Neutrophil (primary cell): Measurements from ENCODE around the gene C2CD3.

Experiments used
- H3K27ac ChIP-seq: fragments of 200-600 bp; sonication (generic); 2 replicates; pipeline ENCODE4 v1.5.1; 2016; ENCODE audit warnings: mild to moderate bottlenecking, moderate library complexity
- H3K27me3 ChIP-seq: fragments of 200-600 bp; sonication (generic); 2 replicates; pipeline ENCODE4 v1.6.0; 2016; ENCODE audit warnings: mild to moderate bottlenecking
- H3K36me3 ChIP-seq: fragments of 200-600 bp; sonication (generic); 2 replicates; pipeline ENCODE4 v1.5.1; 2017
- H3K4me1 ChIP-seq, 2 experiments: fragments of 200-600 bp in 1 of 2; sonication (generic) in 1 of 2; 1 replicate in 1 of 2; 2 replicates in 1 of 2; pipeline versions ENCODE4 v1.5.1 to v1.6.1; 2013 to 2016; ENCODE audit warnings: low read depth in 1 of 2, low read length in 1 of 2, mild to moderate bottlenecking in 1 of 2, moderate library complexity in 1 of 2; ENCODE audit not compliant: control insufficient read depth in 1 of 2, insufficient read depth in 1 of 2
- H3K4me3 ChIP-seq, 2 experiments: fragments of 200-600 bp in 1 of 2; sonication (generic) in 1 of 2; 1 replicate in 1 of 2; 2 replicates in 1 of 2; pipeline ENCODE4 v1.5.1; 2013 to 2016; ENCODE audit warnings: low read depth in 1 of 2, low read length in 1 of 2, mild to moderate bottlenecking in 1 of 2, moderate library complexity in 1 of 2
- H3K9me3 ChIP-seq: fragments of 200-600 bp; sonication (generic); 2 replicates; pipeline ENCODE4 v1.5.1; 2016
- TF ChIP-seq, protein P1 (sequence below): fragments of 200-600 bp; sonication (generic); IDR thresholded peaks from 2 replicates; pipeline ENCODE4 v1.5.1; 2016; ENCODE audit warnings: antibody characterized with exemption

C2CD3 gene

DNA sequence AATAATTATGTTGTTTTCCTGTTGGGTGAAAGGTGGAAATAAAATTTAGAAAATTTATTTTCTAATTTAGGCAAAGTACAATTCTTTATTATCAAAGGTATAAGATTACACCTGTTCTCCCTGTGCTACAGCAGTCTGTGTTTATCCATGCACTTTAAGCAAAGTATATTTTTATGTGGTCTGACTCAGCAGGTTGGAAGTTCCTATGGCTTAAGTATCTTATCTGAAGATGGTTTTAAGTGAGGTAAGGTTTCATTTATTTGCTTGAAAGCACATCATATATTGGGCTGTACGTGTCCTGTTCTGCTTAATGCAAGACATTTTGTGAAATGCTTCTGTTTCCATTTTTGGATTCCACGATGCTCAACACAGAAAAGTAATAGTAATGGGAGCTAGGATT is 14.9 kb upstream of the C2CD3 start:
- H3K36me3 ChIP-seq, result no peaks in the 10 kb centered on the region
- no peak overlapping the region for H3K4me3 ChIP-seq
- no peaks in the 10 kb centered on the region for H3K27me3 ChIP-seq
- H3K27ac ChIP-seq, result no peak overlapping the region
- TF ChIP-seq, protein P1, sequence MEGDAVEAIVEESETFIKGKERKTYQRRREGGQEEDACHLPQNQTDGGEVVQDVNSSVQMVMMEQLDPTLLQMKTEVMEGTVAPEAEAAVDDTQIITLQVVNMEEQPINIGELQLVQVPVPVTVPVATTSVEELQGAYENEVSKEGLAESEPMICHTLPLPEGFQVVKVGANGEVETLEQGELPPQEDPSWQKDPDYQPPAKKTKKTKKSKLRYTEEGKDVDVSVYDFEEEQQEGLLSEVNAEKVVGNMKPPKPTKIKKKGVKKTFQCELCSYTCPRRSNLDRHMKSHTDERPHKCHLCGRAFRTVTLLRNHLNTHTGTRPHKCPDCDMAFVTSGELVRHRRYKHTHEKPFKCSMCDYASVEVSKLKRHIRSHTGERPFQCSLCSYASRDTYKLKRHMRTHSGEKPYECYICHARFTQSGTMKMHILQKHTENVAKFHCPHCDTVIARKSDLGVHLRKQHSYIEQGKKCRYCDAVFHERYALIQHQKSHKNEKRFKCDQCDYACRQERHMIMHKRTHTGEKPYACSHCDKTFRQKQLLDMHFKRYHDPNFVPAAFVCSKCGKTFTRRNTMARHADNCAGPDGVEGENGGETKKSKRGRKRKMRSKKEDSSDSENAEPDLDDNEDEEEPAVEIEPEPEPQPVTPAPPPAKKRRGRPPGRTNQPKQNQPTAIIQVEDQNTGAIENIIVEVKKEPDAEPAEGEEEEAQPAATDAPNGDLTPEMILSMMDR, result no peak
- no peaks in the 10 kb centered on the region for H3K9me3 ChIP-seq
- no peaks in the 10 kb centered on the region for H3K4me1 ChIP-seq

DNA sequence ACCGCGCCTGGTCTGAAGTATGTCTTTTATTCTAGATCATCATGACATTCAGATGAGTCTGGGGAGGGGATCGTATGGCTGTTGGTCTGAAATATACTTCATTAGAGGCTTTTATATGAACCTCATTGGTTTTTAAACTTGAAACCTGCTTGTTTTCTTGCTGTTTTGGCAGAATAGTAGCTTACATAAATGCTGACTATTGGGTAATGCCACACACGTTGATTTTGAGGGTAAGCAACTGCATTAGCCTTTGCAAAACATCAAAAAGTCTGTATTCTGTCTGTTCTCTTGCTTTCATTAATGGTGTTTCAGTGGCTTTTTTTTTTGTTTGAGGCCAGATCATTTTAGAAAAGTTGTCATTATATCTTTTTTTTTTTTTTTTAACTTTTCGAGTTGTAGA is 14.5 kb upstream of the C2CD3 start:
- Histone ChIP-seq H3K4me3 (no peak overlapping the region), H3K4me1 (no peaks in the 10 kb centered on the region), H3K9me3 (no peaks in the 10 kb centered on the region), H3K27me3 (no peaks in the 10 kb centered on the region), H3K27ac (no peak overlapping the region), H3K36me3 (no peaks in the 10 kb centered on the region)
- TF ChIP-seq, protein P1, result no peak

- no peaks in the 10 kb centered on the region for H3K27me3 ChIP-seq
- no peaks in the 10 kb centered on the region for H3K4me1 ChIP-seq
- no peaks in the 10 kb centered on the region for H3K9me3 ChIP-seq
- no peaks in the 10 kb centered on the region for H3K36me3 ChIP-seq
- no peak overlapping the region for H3K4me3 ChIP-seq
- H3K27ac ChIP-seq, result no peak overlapping the region
- TF ChIP-seq, protein P1, result no peak
Measured at GRCh38 chr11:74182635-74183034, 11.8 kb upstream of the C2CD3 start.

DNA sequence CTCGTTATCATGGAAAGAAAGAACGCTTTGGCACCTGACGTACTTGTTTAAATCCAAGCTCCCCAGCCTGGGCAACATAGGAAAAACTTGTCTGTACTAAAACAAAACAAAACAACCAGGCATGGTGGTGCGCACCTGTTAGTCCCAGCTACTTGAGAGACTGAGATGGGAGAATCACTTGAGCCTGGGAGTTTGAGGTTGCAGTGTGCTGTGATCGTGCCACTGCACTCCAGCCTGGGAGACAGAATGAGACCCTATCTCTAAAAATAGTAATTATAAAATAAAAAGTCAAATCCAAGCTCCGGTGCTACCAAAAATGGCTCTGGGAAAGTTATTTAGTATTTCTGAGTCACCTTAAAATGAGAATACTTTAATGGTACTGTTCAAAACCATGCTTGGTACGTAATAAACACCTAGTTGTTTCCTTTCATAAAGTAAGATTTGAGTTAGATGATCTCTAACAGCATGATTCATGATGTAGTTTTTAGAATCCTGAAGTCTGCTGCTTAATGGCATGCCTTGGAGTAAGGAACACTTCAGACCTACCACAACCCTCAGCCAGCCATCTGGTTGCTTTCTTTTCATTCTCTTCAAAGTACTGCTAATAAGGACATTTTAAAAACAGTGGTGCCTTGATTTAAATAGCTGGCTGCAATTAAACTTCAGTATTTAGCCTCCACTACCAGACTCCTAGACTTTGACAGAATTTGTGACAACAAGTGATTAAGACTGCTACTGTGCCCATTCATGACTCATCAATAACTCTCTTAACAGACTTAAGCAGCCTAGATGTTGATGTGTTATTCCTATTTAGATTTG is 8.6 kb upstream of the C2CD3 start:
- Histone ChIP-seq H3K27me3 (no peaks in the 10 kb centered on the region), H3K4me1 (no peaks in the 10 kb centered on the region), H3K4me3 (no peak overlapping the region), H3K36me3 (no peaks in the 10 kb centered on the region), H3K9me3 (no peaks in the 10 kb centered on the region), H3K27ac (no peak overlapping the region)
- TF ChIP-seq, protein P1, result no peak

- peaks cover 12% of the 10 kb centered on the region in 2 experiments for H3K4me1 ChIP-seq
- H3K36me3 ChIP-seq, result no peaks in the 10 kb centered on the region
- H3K4me3 ChIP-seq, result no peak overlapping the region
- TF ChIP-seq, protein P1, result no peak
- no peaks in the 10 kb centered on the region for H3K9me3 ChIP-seq
- H3K27me3 ChIP-seq, result no peaks in the 10 kb centered on the region
- no peak overlapping the region for H3K27ac ChIP-seq
Measured at GRCh38 chr11:74175920-74176319, 5.1 kb upstream of the C2CD3 start.
